OCI-LY1 (cell line): ENCODE results near the gene DAPK2.

Source experiments
- CTCF ChIP-seq: fragments of 200-600 bp; sonication (generic), shearing (Covaris generic); IDR thresholded peaks from 2 replicates; pipeline ENCODE4 v1.5.1; 2017; ENCODE audit warnings: mild to moderate bottlenecking, antibody characterized with exemption, low read length, moderate library complexity, mixed read lengths
- EZH2 ChIP-seq: fragments of 200-600 bp; sonication (generic), shearing (Covaris generic); IDR thresholded peaks from 2 replicates; pipeline ENCODE4 v1.8.0; 2017; ENCODE audit warnings: borderline replicate concordance, mixed run types, mild to moderate bottlenecking, antibody characterized with exemption, low read length, moderate library complexity, mixed read lengths

GRCh38 chr15:64071931-64072765 lies 25.9 kb upstream of the DAPK2 start:
- no peak for TF ChIP-seq CTCF
- TF ChIP-seq EZH2: no peak
